Sigmoid colon (tissue), 4 donors: ENCODE results near the gene ZFYVE26.

Experiments
- EP300 ChIP-seq, 4 donors: sonication (generic); formaldehyde crosslinking; IDR thresholded peaks; one replicate each; pipeline ENCODE4 v1.6.1; 2017; ENCODE audit warnings: antibody characterized with exemption in 4 of 4
- POLR2A ChIP-seq, 2 donors: fragments of 450-650 bp; IDR thresholded peaks; one replicate each; pipeline ENCODE4 v1.6.1; 2016; ENCODE audit warnings: antibody characterized with exemption in 2 of 2, mild to moderate bottlenecking in 2 of 2, moderate library complexity in 2 of 2
- POLR2AphosphoS5 ChIP-seq, 4 donors: sonication (generic); formaldehyde crosslinking; IDR thresholded peaks; one replicate each; pipeline ENCODE4 v1.6.1; 2017; ENCODE audit warnings: antibody characterized with exemption in 4 of 4
- TF ChIP-seq, protein P1 (sequence below), 4 experiments: fragments of 450-650 bp in 3 of 4; fragments of 200-600 bp in 1 of 4; IDR thresholded peaks; one replicate each; pipeline ENCODE4 v1.5.1; 2016 to 2019; ENCODE audit warnings: antibody characterized with exemption in 4 of 4, mild to moderate bottlenecking in 3 of 4, moderate library complexity in 2 of 4

GRCh38 chr14:67756496-67756895 lies 59.9 kb downstream of the ZFYVE26 start:
- TF ChIP-seq, protein P1, sequence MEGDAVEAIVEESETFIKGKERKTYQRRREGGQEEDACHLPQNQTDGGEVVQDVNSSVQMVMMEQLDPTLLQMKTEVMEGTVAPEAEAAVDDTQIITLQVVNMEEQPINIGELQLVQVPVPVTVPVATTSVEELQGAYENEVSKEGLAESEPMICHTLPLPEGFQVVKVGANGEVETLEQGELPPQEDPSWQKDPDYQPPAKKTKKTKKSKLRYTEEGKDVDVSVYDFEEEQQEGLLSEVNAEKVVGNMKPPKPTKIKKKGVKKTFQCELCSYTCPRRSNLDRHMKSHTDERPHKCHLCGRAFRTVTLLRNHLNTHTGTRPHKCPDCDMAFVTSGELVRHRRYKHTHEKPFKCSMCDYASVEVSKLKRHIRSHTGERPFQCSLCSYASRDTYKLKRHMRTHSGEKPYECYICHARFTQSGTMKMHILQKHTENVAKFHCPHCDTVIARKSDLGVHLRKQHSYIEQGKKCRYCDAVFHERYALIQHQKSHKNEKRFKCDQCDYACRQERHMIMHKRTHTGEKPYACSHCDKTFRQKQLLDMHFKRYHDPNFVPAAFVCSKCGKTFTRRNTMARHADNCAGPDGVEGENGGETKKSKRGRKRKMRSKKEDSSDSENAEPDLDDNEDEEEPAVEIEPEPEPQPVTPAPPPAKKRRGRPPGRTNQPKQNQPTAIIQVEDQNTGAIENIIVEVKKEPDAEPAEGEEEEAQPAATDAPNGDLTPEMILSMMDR (IDR thresholded peaks at IDR 0.05): no peak
- no peak for TF ChIP-seq POLR2A (IDR thresholded peaks at IDR 0.05)
- TF ChIP-seq POLR2AphosphoS5 (IDR thresholded peaks at IDR 0.05): no peak
- no peak for TF ChIP-seq EP300 (IDR thresholded peaks at IDR 0.05)
